ENCODE measurements around the gene PDZD7. TPM values are rescaled to one million over a fixed set of nuclear protein-coding genes. Genes with fewer than 3 reads are reported as not detected.

The PDZD7 gene
- total and polyA plus RNA-seq, 9 of the 15 experiments (the other 6 are each of a cell fraction or from before 2014, with no cell fraction given) = 0.04 to 0.24 (median 0.08) TPM; not detected in 3

DNA sequence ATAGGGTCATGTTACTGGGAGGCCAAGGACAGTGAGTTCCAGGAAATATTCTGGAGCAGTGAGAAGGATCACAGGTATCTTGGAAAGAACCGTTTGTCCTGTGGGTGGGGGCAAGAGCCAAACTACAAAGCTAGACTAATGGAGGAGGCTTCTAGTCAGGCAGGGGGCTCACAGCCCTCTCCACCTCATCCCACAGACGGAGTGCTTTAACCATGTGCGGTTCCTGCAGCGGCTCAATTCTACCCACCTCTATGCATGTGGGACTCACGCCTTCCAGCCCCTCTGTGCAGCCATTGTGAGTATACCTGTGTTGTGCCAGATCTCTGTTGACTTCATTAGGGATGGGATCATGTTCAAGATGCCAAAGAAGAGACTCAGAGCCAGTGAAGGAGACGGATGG is 53.5 kb downstream of the PDZD7 start:
- no peak overlapping the region for H3K4me3 ChIP-seq
- TF ChIP-seq GTF2E2 (tag; IDR thresholded peaks at IDR 0.05) = no peak
- TF ChIP-seq, protein P1, sequence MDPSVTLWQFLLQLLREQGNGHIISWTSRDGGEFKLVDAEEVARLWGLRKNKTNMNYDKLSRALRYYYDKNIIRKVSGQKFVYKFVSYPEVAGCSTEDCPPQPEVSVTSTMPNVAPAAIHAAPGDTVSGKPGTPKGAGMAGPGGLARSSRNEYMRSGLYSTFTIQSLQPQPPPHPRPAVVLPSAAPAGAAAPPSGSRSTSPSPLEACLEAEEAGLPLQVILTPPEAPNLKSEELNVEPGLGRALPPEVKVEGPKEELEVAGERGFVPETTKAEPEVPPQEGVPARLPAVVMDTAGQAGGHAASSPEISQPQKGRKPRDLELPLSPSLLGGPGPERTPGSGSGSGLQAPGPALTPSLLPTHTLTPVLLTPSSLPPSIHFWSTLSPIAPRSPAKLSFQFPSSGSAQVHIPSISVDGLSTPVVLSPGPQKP (CRISPR knock-in tag; IDR thresholded peaks at IDR 0.05) = no peak
- ChIA-PET CTCF (ENCODE audit: low intra/inter-chr PET ratio) (no interaction called here), POLR2A (interaction anchor here (0.6 kb wide), 1 partner anchor 33 kb away, joined by 3 read pairs; no protein-coding TSS in a partner anchor)
- peaks cover 10% of the 10 kb centered on the region; the same call in 1 of the 3 replicates for H3K36me3 ChIP-seq (ENCODE audit: control insufficient read depth, insufficient read depth, low read length)
- H3K9me1 ChIP-seq (ENCODE audit: control insufficient read depth, insufficient read depth, low read length) = no peaks in the 10 kb centered on the region
- no peak overlapping the region for H3K9ac ChIP-seq (ENCODE audit: insufficient read depth in 1 of 2, low read depth in 2 of 2, low read length in 2 of 2)
- H3K27me3 ChIP-seq (ENCODE audit: control insufficient read depth in 2 of 2, insufficient read depth in 2 of 2, low read length in 2 of 2) = no peaks in the 10 kb centered on the region
- no peak for FAIRE-seq
- peaks cover 0 to 4% of the 10 kb centered on the region in 2 experiments; a peak in 2 of 5 replicates for H3K4me1 ChIP-seq (replicated peaks in 1 of 2; ENCODE audit: control insufficient read depth in 2 of 2, insufficient read depth in 2 of 2, low read length in 2 of 2)
- no peak overlapping the region for H2AFZ ChIP-seq (ENCODE audit: low read depth, low read length)
- in situ Hi-C loops (cut with MboI) (loop anchor here (25.0 kb wide), 1 partner anchor 1060 kb away; no protein-coding TSS in a partner anchor), intact Hi-C loops (cut with micrococcal nuclease) (no loop called here)
- no peak for ATAC-seq
- no peak for DNase-seq (ENCODE audit: extremely low read depth in 1 of 4, low spot score in 3 of 4)
- no peak overlapping the region for H3K27ac ChIP-seq (ENCODE audit: extremely low read depth, low read depth, low read length)
- BruUV-seq (replicated peaks) = no TSS peak
- H3K9me3 ChIP-seq (replicated peaks; ENCODE audit: control insufficient read depth, insufficient read depth, low read depth, low read length) = no peaks in the 10 kb centered on the region
- H3K4me2 ChIP-seq (ENCODE audit: insufficient read depth, low read length) = no peak overlapping the region
- H4K20me1 ChIP-seq (replicated peaks; ENCODE audit: control insufficient read depth, insufficient read depth, low read length) = no peaks in the 10 kb centered on the region; the same call in 1 of the 2 replicates
- H3K79me2 ChIP-seq (ENCODE audit: control insufficient read depth, insufficient read depth, low read length) = no peaks in the 10 kb centered on the region
- 71% methylated on average over 5 of the region's 6 CpGs for WGBS (ENCODE audit: insufficient coverage, low coverage, missing lambda C conversion rate)

DNA sequence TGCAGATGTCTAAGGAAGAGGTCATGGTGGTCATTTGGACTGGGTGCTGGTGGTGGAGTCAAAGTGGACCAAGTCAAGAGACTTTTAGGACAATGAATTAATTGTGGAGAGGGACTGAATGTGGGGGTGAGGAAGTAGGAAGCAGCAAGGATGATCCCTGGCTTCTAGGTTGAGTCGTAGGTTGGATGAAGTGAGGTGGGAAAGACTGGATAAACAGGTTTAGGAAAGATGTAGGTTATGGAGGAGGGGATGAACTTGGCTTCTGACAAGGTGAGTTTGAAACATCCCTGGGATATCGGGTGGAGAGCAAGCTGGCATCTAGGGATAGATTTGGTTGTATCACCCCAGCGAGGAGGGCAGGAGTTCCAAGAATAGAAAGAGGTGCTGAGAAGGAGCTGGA is 54.0 kb downstream of the PDZD7 start:
- no peaks in the 10 kb centered on the region; the same call in 1 of the 2 replicates for H4K20me1 ChIP-seq (replicated peaks; ENCODE audit: control insufficient read depth, insufficient read depth, low read length)
- H3K27me3 ChIP-seq (ENCODE audit: control insufficient read depth in 2 of 2, insufficient read depth in 2 of 2, low read length in 2 of 2) = no peaks in the 10 kb centered on the region
- 12% methylated on average over 3 of the region's 3 CpGs for WGBS (ENCODE audit: insufficient coverage, low coverage, missing lambda C conversion rate)
- ChIA-PET CTCF (ENCODE audit: low intra/inter-chr PET ratio) (no interaction called here), POLR2A (interaction anchor here (0.6 kb wide), 1 partner anchor 34 kb away, joined by 3 read pairs; no protein-coding TSS in a partner anchor)
- no TSS peak for BruUV-seq (replicated peaks)
- intact Hi-C loops (cut with micrococcal nuclease) = no loop called here
- no peak overlapping the region for H3K27ac ChIP-seq (ENCODE audit: extremely low read depth, low read depth, low read length)
- no peak overlapping the region for H3K4me3 ChIP-seq
- H3K9ac ChIP-seq (ENCODE audit: insufficient read depth in 1 of 2, low read depth in 2 of 2, low read length in 2 of 2) = no peak overlapping the region
- H3K36me3 ChIP-seq (ENCODE audit: control insufficient read depth, insufficient read depth, low read length) = peaks cover 10% of the 10 kb centered on the region; the same call in 1 of the 3 replicates
- no peaks in the 10 kb centered on the region for H3K9me3 ChIP-seq (replicated peaks; ENCODE audit: control insufficient read depth, insufficient read depth, low read depth, low read length)
- in situ Hi-C loops (cut with MboI) = loop anchor here (25.0 kb wide), 1 partner anchor 1060 kb away; no protein-coding TSS in a partner anchor
- no peaks in the 10 kb centered on the region for H3K79me2 ChIP-seq (ENCODE audit: control insufficient read depth, insufficient read depth, low read length)
- no peak overlapping the region for H3K4me2 ChIP-seq (ENCODE audit: insufficient read depth, low read length)
- no peak overlapping the region for H2AFZ ChIP-seq (ENCODE audit: low read depth, low read length)
- no peak for ATAC-seq
- H3K9me1 ChIP-seq (ENCODE audit: control insufficient read depth, insufficient read depth, low read length) = no peaks in the 10 kb centered on the region
- FAIRE-seq = no peak
- peaks cover 0 to 4% of the 10 kb centered on the region in 2 experiments; a peak in 2 of 5 replicates for H3K4me1 ChIP-seq (replicated peaks in 1 of 2; ENCODE audit: control insufficient read depth in 2 of 2, insufficient read depth in 2 of 2, low read length in 2 of 2)
- DNase-seq (ENCODE audit: extremely low read depth in 1 of 4, low spot score in 3 of 4) = no peak
- TF ChIP-seq ZNF282 (CRISPR knock-in tag; IDR thresholded peaks at IDR 0.05) (no peak), GABPB1 (CRISPR knock-in tag; IDR thresholded peaks at IDR 0.05) (no peak)
- TF ChIP-seq, protein P2, sequence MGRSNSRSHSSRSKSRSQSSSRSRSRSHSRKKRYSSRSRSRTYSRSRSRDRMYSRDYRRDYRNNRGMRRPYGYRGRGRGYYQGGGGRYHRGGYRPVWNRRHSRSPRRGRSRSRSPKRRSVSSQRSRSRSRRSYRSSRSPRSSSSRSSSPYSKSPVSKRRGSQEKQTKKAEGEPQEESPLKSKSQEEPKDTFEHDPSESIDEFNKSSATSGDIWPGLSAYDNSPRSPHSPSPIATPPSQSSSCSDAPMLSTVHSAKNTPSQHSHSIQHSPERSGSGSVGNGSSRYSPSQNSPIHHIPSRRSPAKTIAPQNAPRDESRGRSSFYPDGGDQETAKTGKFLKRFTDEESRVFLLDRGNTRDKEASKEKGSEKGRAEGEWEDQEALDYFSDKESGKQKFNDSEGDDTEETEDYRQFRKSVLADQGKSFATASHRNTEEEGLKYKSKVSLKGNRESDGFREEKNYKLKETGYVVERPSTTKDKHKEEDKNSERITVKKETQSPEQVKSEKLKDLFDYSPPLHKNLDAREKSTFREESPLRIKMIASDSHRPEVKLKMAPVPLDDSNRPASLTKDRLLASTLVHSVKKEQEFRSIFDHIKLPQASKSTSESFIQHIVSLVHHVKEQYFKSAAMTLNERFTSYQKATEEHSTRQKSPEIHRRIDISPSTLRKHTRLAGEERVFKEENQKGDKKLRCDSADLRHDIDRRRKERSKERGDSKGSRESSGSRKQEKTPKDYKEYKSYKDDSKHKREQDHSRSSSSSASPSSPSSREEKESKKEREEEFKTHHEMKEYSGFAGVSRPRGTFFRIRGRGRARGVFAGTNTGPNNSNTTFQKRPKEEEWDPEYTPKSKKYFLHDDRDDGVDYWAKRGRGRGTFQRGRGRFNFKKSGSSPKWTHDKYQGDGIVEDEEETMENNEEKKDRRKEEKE (IDR thresholded peaks at IDR 0.05; ENCODE audit: borderline replicate concordance in 1 of 2, control insufficient read depth in 1 of 2, low read depth in 2 of 2, low read length in 1 of 2) = no peak
